Measurements from ENCODE around the gene VBP1. TPM values are rescaled to one million over a fixed set of nuclear protein-coding genes. Genes with fewer than 3 reads are reported as not detected.

Gene VBP1
- total RNA-seq, 4 donors from 2014 or later = 22.2 to 30.4 (median 25.7) TPM

DNA sequence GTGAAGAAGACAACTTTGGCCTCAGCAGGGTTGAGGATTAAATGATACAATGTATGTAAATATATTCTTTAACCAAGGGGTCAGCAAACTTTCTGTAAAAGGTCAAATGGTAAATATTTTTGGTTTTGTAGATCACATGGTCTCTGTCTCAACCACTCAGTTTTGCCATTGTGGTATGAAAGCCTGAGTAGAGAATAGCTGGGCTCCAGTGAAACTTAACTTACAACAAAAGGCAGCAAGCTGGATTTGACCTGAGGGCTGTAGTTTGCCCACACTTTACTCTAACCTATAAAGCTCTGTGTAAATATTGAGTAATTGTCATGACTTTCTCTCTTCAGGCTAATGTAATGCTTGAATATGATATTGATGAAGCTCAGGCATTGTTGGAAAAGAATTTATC lies 19.6 kb downstream of the VBP1 start:
- TF ChIP-seq, protein P1, sequence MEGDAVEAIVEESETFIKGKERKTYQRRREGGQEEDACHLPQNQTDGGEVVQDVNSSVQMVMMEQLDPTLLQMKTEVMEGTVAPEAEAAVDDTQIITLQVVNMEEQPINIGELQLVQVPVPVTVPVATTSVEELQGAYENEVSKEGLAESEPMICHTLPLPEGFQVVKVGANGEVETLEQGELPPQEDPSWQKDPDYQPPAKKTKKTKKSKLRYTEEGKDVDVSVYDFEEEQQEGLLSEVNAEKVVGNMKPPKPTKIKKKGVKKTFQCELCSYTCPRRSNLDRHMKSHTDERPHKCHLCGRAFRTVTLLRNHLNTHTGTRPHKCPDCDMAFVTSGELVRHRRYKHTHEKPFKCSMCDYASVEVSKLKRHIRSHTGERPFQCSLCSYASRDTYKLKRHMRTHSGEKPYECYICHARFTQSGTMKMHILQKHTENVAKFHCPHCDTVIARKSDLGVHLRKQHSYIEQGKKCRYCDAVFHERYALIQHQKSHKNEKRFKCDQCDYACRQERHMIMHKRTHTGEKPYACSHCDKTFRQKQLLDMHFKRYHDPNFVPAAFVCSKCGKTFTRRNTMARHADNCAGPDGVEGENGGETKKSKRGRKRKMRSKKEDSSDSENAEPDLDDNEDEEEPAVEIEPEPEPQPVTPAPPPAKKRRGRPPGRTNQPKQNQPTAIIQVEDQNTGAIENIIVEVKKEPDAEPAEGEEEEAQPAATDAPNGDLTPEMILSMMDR (IDR thresholded peaks at IDR 0.05) = no peak
- ATAC-seq (ENCODE audit: low FRiP score) (no peak), DNase-seq (ENCODE audit: low spot score) (no peak)

DNA sequence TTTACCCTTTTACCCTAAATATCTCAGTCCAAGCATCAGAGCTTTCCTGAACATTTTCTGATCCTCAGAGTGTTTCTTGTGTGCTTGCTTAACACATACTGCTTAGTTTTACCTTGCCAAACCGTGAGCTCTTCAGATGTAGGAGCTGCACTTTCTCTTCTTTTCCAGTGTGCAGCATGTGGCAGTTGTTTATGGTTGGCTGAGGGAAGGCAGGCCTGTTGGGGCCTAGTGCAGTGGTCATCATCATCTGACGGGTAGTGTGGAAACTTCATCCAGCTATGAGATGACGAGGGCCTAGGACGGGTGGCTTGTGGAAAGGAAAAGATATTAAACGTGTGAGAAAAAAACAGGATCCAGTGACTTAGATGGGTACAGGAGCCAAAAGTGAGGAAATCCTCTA lies 21.5 kb downstream of the VBP1 start:
- TF ChIP-seq, protein P1 (IDR thresholded peaks at IDR 0.05) = no peak
- ATAC-seq (ENCODE audit: low FRiP score) (no peak), DNase-seq (ENCODE audit: low spot score) (no peak)

DNA sequence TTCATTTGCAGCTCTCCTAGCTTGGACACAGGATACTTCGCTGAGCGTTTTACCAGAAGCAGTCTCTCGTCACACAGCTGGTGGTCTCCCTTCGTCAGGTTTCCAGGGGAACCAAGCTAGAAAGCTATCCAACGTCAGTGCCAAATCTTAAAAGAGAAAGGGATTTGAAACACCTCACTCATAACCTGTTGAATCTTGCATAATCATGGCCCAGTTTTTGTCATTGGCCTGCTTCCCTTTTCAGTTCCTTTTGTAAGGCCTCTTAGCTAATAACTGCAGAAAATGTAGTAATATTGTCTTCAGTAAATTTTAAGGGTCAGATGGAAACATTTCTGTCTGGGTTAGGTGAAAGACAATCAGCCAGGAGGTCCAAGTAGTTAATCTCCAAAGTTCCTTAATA lies 26.0 kb downstream of the VBP1 start:
- TF ChIP-seq, protein P1 (IDR thresholded peaks at IDR 0.05) = no peak
- ATAC-seq (ENCODE audit: low FRiP score) (no peak), DNase-seq (ENCODE audit: low spot score) (no peak)

DNA sequence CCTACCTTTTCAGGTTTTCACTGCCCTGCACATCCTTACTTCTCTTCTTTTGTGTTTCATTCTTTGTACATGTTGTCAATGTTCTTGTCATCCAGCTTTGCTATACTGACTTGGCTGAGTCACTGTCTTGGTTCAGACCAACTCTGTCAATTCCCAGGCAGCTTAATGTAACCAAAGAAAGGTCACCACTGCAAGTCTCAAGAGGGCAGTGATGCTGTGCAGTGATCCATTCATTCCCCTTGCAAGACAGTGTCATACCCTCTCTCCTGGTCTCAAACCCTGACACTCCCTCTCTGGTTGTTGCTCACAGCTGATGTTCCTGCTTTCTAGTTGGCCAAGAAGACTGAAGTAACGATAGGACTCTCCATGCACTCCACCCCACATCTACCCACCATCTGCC lies 30.5 kb downstream of the VBP1 start:
- ATAC-seq (ENCODE audit: low FRiP score) = no peak
- TF ChIP-seq, protein P1 (IDR thresholded peaks at IDR 0.05) = no peak
- no peak for DNase-seq (ENCODE audit: low spot score)

DNA sequence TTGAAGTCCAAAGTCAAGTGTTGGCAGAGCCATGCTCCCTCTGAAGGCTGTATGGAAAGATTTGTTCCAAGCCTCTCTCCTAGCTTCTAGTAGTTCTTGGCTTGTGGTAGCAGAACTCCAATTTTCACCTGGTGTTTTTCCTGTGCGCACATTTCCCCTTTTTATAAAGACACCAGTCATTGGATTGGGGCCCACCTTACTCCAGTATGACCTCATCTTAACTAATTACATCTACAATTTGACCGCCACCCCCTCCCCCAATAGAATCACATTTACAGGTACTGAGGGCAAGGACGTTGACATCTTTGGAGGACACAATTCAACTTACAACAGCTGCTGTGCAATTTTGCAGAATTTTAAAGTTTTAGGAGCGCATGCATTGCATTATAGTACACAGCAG lies 31.2 kb downstream of the VBP1 start:
- TF ChIP-seq, protein P1 (IDR thresholded peaks at IDR 0.05) = no peak
- DNase-seq (ENCODE audit: low spot score) (no peak), ATAC-seq (ENCODE audit: low FRiP score) (no peak)

DNA sequence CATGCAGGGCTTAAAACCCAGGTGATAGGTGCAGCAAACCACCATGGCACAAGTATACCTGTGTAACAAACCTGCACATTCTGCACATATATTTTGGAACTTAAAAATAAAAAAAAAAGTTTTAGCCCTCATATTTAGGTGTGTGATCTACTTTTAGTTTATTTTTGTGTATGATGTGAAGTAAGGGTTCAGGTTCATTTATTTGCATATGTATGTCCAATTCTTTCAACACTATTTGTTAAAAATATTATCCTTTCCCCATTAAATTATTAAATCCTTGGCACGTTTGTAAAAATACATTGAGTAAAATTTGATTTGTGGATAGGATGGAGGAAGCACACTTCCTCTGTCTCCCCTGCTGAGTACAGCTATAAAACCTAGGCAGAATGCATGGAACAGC lies 35.1 kb downstream of the VBP1 start:
- ATAC-seq (ENCODE audit: low FRiP score) = no peak
- no peak for DNase-seq (ENCODE audit: low spot score)
- TF ChIP-seq, protein P1 (IDR thresholded peaks at IDR 0.05) = no peak

DNA sequence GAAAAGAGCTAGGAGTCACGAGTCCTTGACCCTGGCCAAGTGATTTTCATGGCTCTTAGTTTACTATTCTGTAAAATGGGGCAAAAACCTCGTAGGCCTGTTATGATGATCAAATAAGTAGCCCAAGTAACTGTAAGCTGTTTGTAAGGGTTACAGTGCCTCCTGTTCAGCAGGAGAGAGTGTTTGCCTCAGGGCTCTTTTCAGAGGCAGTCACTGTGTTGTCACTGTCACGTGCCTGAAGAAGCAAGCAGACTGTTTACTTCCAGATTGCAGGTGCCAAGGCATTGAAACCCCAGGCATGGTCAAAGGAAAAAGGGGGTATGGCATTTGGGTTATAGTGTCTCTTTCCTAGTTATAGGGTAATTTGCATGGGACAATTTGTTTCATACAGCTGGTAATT lies 43.5 kb downstream of the VBP1 start:
- no peak for ATAC-seq (ENCODE audit: low FRiP score)
- TF ChIP-seq, protein P1 (IDR thresholded peaks at IDR 0.05) = no peak
- no peak for DNase-seq (ENCODE audit: low spot score)
